CMK (cell line): ENCODE results near the gene SLC35F4.
"Not testable (repeated sequence)": the region's sequence is repeated elsewhere in the genome, so short reads cannot be mapped to it uniquely, and the experiment has no call there.

Experiments used
- DNase-seq: peaks from one replicate; pipeline ENCODE4 v3.0.0-alpha.2; 2010; ENCODE audit warnings: low read depth

SLC35F4 gene

GRCh38 chr14:57865403-57866198 lies at the start of gene SLC35F4:
Gene SLC35F4 (minus strand): TSS chr14:57866092.
- DNase-seq, result no peak

DNA sequence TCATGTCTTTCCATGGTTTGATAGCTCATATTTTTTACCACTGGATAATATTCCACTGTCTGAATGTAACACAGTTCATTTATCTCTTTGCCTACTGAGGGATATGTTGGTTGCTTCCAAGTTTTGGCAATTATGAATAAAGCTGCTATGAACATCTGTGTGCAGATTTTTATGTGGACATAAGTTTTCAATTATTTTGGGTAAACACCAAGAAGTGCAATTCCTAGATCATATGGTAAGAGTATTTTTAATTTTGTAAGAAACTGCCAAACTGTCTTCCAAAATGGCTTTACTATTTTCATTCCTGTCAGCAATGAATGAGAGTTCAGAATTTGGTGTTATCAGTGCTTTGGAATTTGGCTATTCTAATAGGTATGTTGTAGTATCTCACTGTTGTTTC lies 43.7 kb upstream of the SLC35F4 start:
- DNase-seq, result no peak

GRCh38 chr14:57903954-57904353 lies 38.1 kb upstream of the SLC35F4 start:
- no peak for DNase-seq

GRCh38 chr14:57898837-57899572 lies 33.1 kb upstream of the SLC35F4 start:
- no peak for DNase-seq

DNA sequence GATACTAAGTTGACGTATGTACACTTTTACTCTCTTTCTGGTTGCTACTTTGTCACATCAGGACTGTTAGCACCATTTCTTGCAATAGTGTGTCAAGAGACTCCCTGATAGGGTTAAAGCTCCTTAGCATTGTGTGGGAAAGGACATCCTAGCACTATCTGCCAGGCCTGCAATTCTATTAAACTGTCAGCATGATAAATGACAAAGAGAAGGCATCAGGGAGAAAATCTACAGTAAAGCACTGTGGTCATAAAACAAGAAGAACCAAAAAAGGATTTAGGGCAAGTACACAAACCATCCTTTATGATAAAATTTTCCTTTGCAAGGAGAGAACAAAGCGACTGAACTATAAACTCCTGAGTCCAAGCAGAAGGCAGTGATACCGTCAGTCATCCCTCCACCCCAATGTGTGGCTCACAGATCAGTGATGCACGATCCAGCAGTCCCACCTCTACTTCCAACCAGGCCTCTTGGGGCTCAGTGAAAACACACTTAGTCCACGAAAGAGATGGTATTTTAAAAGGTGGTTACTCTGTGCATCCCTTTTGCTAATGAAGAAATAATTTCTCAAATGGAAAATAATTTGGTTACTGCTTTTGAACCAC lies 31.4 kb upstream of the SLC35F4 start:
- no peak for DNase-seq

DNA sequence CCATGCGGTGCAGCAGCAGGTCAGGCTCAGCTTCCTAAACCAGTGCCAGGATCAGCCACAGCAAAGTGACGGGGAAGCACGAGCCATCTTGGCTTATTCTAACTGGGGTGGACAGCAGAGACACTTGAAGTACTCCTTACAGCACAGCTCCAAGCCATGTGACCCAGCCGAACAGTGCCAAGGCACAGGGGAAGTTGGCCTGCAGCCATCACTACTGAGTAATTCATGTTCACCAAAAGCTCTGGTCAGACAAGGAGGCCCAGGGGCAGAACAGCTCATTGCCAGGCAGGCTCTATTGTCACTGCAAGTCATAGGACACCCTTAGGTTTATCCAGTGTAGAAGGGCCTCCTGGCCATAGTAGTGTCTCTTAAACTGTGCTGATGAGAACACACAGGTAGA lies 23.4 kb upstream of the SLC35F4 start:
- no peak for DNase-seq

GRCh38 chr14:57884175-57884574 lies 18.3 kb upstream of the SLC35F4 start:
- no peak for DNase-seq

DNA sequence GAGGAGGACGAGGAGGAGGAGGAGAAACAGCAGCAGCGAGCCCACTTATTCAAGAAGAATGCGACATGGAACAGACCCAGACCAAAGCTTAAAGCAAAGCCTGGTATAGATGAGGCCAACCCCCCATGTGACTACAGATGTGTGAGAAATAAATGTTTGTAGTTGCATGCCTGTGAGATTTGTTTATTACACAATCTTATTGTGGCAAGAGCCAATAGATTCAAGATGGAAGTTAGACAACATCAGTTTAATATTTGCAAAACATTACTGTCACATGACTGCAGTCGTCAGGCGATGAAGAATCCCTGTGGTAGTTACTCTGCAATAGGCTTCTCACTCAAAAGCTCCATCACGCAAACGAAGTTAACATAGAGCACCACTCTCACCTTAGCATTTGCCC lies 17.2 kb upstream of the SLC35F4 start:
- no peak for DNase-seq

GRCh38 chr14:57879516-57879915 lies 13.6 kb upstream of the SLC35F4 start:
- DNase-seq, result no peak

DNA sequence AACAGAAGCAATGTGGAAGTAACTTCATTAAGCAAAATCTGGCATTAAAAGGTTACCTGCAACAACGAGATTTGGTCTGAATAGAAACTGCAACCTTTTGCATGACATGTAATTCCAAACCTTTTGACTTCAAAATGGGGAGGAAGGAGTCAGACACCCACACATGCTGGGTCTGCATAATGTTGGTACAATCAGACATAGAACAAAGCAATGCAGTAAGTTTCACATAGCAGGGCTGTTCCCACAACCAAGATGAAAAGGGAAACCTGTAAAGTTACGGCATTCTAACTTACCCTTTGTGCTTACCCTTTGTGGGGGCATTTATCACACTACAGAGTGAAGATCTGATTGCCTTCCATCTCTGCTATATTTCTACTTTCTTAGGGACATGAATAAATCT lies 10.1 kb upstream of the SLC35F4 start:
- DNase-seq, result no peak

DNA sequence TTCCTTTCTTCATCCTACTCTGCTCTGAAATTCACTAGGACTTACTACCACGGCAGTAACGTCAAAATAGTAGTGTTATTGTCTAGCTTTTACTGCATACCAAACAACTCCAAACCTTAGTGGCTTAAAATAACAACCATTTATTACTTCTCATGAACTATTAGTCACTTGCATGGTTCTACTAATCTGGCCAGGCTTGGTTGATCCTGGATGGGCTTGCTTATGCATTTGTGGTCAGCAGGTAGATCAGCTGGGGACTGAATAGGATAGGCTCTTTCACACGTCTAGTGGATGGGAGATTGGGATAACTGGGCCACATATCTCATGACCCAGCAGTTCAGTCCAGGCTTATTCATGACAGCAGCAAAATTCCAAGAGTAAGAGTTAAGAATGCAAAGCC lies 9.4 kb upstream of the SLC35F4 start:
- no peak for DNase-seq

- DNase-seq, result no peak
Measured at GRCh38 chr14:57871459-57872080, 5.7 kb upstream of the SLC35F4 start.

DNA sequence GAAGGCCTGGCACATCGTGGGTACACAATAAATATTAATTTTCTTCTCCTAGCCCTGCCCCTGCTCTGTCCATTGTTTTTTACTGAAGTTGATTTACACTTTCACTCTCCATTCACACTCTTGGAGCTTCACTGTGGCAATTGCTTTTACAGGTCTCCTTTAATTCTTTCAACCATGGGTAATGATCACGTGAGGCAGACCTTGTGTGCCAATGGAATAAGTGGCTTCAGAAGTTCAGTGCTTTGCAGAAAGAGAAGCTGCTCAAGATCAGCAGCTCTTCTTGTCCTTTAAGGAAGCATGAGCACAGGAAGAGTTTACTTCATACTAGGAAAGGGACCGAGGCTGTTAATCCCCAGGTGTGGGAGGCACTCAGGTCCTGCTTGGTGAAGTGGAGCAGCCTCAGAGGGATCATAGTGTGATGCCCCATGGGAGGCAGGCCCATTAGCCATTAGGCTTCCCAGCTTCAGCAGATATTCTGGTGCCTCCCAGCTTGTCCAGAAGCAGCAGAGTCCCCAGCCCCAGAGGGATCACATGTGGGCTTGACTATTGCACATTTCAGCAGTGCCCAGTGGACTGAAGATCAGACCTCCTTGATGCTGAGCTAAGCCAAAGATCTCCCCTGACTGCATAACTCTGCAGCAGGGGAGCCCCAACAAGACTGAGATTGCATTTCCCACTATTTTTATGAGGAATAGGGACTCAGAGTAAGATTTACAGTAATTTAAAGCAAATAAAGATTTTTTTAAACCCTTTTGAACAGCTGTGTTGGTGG lies 5.0 kb upstream of the SLC35F4 start:
- DNase-seq, result no peak

- no peak for DNase-seq
Measured at GRCh38 chr14:57869617-57870016, 3.7 kb upstream of the SLC35F4 start.

DNA sequence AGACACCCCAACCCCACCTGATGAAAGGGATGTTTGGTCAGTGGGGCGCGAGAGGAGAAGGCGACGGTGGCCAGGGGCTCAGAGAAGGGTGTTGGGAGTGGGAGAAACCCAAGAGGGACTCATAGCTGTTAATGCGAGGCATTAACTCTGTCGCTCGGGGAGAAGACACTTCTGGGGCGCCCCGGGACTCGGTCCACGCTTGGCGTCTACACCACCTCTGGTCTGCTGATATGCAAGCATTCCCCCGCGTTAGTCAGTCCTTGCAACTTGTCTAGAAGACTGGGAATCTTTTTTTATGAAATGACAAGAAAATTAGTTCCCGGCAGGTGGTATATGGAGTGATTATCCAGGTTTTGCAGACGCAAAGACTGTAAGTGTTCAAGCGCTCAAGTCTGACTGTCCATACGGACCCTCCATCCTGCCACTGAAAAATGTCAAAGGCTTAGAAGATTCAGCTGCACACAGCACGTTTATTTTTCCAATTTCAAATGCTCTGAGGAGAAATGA lies 360 bp upstream of the SLC35F4 start:
- no peak for DNase-seq

DNA sequence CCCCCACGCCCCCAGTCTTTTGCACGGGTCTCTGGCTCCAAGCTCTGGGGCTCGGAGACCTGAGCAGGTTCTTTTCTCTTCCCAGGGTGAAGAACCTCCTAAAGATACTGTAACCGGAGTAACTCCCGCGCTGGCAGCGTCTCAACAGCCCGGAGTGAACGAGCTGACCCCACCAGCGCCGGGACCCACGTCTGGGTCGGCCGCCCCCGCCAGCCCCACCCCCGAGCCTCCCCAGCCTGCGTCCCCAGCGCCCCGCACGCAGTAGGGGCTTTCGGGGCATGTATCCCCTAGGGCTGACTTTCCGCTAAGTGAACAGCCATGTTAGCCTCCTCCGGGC lies 858 bp downstream of the SLC35F4 start:
- DNase-seq, result no peak

DNA sequence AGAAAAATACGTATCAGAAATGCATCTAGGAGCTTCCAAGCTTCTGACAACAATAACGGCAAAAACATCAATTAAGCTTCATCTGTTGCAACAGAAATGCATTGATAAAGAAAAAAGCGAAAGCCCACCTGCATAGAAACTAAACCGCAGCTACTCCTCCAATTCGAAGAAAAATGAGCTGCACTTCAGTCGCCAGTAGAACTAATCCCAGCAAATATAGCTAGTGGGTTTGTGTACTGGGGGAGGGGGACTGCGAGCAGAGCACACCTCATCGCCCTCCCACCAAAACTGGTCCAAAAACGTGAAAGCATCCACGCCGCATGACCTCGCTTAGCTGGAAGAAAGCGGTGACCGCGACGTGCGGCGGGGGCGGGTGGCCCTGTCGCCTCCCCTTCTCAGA lies 1.2 kb downstream of the SLC35F4 start:
- DNase-seq, result no peak

DNA sequence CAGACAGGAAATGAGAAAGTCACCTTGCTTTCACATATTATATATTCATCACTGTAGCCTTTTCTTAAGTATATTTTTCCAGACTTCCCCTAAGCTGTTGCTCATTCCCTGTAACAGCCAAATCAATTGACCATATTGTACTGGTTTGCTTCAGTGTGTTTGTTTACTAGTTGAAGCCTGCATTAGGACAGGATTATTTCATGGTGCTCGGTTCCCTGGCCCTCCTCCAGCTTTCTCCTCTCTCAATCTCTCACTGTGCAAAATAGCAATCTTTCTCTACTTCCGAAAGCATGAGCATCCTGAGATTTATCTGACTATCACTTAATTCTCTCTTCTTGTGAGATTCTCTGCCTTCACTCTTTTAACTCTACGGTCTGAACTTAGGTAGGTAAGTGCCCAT lies 2.4 kb downstream of the SLC35F4 start:
- DNase-seq, result no peak

DNA sequence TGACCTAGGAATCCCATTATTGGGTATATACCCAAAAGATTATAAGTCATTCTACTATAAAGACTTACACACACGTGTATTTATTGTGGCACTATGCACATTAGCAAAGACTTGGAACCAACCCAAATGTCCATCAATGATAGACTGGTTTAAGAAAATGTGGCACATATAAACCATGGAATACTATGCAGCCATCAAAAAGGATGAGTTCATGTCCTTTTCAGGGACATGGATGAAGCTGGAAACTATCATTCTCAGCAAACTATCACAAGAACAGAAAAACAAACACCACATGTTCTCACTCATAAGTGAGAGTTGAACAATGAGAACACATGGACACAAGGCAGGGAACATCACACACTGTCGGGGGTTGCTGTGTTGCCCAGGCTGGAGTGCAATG lies 10.2 kb downstream of the SLC35F4 start:
- not testable (repeated sequence) for DNase-seq

DNA sequence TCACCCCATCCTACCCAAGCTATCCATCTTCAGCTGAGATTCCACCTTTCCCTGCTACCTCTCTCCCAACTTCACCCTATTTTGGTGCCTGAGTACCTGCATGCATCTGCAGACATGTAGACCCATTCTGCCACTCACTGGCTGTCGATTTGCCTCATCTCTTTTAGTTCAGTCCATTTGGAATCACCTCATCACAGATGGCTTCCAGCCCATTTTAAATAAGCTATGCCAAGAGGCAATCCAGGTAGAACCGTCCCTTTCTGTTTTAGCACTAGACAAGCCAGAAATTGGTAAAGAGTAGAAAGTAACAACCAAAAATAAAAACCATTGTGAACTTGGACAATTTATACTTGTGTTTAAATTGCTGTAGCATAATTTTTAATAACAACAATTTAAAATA lies 11.3 kb downstream of the SLC35F4 start:
- no peak for DNase-seq

DNA sequence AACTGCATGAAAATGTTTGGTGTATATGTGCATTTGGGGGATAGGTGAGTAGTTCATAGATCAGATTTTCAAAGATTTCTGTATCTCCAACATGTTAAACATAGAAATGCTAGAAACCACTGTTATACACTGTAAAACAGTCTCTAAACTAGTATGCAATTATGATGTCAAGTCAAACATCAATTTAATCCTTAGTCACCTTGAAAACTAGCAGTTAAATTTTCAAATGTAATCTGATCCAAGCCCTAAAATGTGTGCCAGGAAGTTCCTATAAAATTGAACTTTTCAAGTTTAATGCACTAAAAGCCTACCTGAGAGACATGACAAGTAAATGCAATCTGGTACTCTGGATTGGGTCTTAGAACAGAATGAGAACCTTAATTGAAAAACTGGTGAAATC lies 14.5 kb downstream of the SLC35F4 start:
- no peak for DNase-seq

GRCh38 chr14:57848786-57849185 lies 17.1 kb downstream of the SLC35F4 start:
- no peak for DNase-seq
